ENCODE data around the gene SLC22A8. TPM values are rescaled to one million over a fixed set of nuclear protein-coding genes. Genes with fewer than 3 reads are reported as not detected.

SLC22A8 gene
- total and polyA plus RNA-seq, 2 donors (not counting 1 experiment from before 2014, with no cell fraction given), result not detected

GRCh38 chr11:62957147-62957546, 58.5 kb downstream of the SLC22A8 start:
- H3K27me3 ChIP-seq (ENCODE audit: control insufficient read depth, insufficient read depth, low read length), result no peaks in the 10 kb centered on the region
- H3K9me3 ChIP-seq (ENCODE audit: control insufficient read depth, insufficient read depth, low read depth, low read length), result no peaks in the 10 kb centered on the region
- TF ChIP-seq CTCF (conservative IDR thresholded peaks at IDR 0.05 in 1 of 2, IDR thresholded peaks at IDR 0.05 in 1 of 2; ENCODE audit: low read depth in 1 of 2, low read length in 2 of 2) (no peak), EZH2 (IDR thresholded peaks at IDR 0.05; ENCODE audit: low read length, missing control alignments) (no peak)
- H3K27ac ChIP-seq (ENCODE audit: insufficient read depth, low read length), result no peak overlapping the region
- no peak overlapping the region for H3K4me3 ChIP-seq (replicated peaks in 1 of 4; ENCODE audit: control extremely low read depth in 1 of 4, insufficient read depth in 1 of 4, low read depth in 3 of 4, low read length in 4 of 4)
- no peak overlapping the region for H3K9ac ChIP-seq (ENCODE audit: insufficient read depth, low read length)
- H3K36me3 ChIP-seq (ENCODE audit: control insufficient read depth, insufficient read depth, low read length), result no peaks in the 10 kb centered on the region
- H4K20me1 ChIP-seq (ENCODE audit: control insufficient read depth, extremely low read depth, insufficient read depth, low read length), result no peaks in the 10 kb centered on the region
- H2AFZ ChIP-seq (ENCODE audit: low read length), result no peak overlapping the region
- no peaks in the 10 kb centered on the region for H3K4me1 ChIP-seq (ENCODE audit: control insufficient read depth, extremely low read depth, insufficient read depth, low read length)
- H3K79me2 ChIP-seq (ENCODE audit: control insufficient read depth, insufficient read depth, low read length), result no peaks in the 10 kb centered on the region
- DNase-seq (ENCODE audit: low read depth in 2 of 2), result no peak
- H3K4me2 ChIP-seq (ENCODE audit: extremely low read depth, insufficient read depth, low read length), result no peak overlapping the region

- Histone ChIP-seq H3K4me2 (ENCODE audit: extremely low read depth, insufficient read depth, low read length) (no peak overlapping the region), H3K79me2 (ENCODE audit: control insufficient read depth, insufficient read depth, low read length) (no peaks in the 10 kb centered on the region), H3K27ac (ENCODE audit: insufficient read depth, low read length) (no peak overlapping the region), H3K9ac (ENCODE audit: insufficient read depth, low read length) (no peak overlapping the region), H3K4me1 (ENCODE audit: control insufficient read depth, extremely low read depth, insufficient read depth, low read length) (no peaks in the 10 kb centered on the region), H2AFZ (ENCODE audit: low read length) (no peak overlapping the region), H3K36me3 (ENCODE audit: control insufficient read depth, insufficient read depth, low read length) (no peaks in the 10 kb centered on the region), H3K4me3 (replicated peaks in 1 of 4; ENCODE audit: control extremely low read depth in 1 of 4, insufficient read depth in 1 of 4, low read depth in 3 of 4, low read length in 4 of 4) (no peak overlapping the region), H4K20me1 (ENCODE audit: control insufficient read depth, extremely low read depth, insufficient read depth, low read length) (no peaks in the 10 kb centered on the region), H3K27me3 (ENCODE audit: control insufficient read depth, insufficient read depth, low read length) (no peaks in the 10 kb centered on the region), H3K9me3 (ENCODE audit: control insufficient read depth, insufficient read depth, low read depth, low read length) (no peaks in the 10 kb centered on the region)
- TF ChIP-seq CTCF (conservative IDR thresholded peaks at IDR 0.05 in 1 of 2, IDR thresholded peaks at IDR 0.05 in 1 of 2; ENCODE audit: low read depth in 1 of 2, low read length in 2 of 2) (no peak), EZH2 (IDR thresholded peaks at IDR 0.05; ENCODE audit: low read length, missing control alignments) (no peak)
- no peak for DNase-seq (ENCODE audit: low read depth in 2 of 2)
These were observed 61.2 kb downstream of the SLC22A8 start for GRCh38 chr11:62954478-62954877.

- Histone ChIP-seq H3K27me3 (ENCODE audit: control insufficient read depth, insufficient read depth, low read length) (no peaks in the 10 kb centered on the region), H3K4me3 (replicated peaks in 1 of 4; ENCODE audit: control extremely low read depth in 1 of 4, insufficient read depth in 1 of 4, low read depth in 3 of 4, low read length in 4 of 4) (no peak overlapping the region), H4K20me1 (ENCODE audit: control insufficient read depth, extremely low read depth, insufficient read depth, low read length) (no peaks in the 10 kb centered on the region), H3K9ac (ENCODE audit: insufficient read depth, low read length) (no peak overlapping the region), H3K9me3 (ENCODE audit: control insufficient read depth, insufficient read depth, low read depth, low read length) (no peaks in the 10 kb centered on the region), H2AFZ (ENCODE audit: low read length) (no peak overlapping the region), H3K27ac (ENCODE audit: insufficient read depth, low read length) (no peak overlapping the region), H3K4me2 (ENCODE audit: extremely low read depth, insufficient read depth, low read length) (no peak overlapping the region), H3K79me2 (ENCODE audit: control insufficient read depth, insufficient read depth, low read length) (no peaks in the 10 kb centered on the region), H3K4me1 (ENCODE audit: control insufficient read depth, extremely low read depth, insufficient read depth, low read length) (no peaks in the 10 kb centered on the region), H3K36me3 (ENCODE audit: control insufficient read depth, insufficient read depth, low read length) (no peaks in the 10 kb centered on the region)
- DNase-seq (ENCODE audit: low read depth in 2 of 2), result peak in 1 of 2 donors; percentile 13
- no peak for TF ChIP-seq CTCF (conservative IDR thresholded peaks at IDR 0.05 in 1 of 2, IDR thresholded peaks at IDR 0.05 in 1 of 2; ENCODE audit: low read depth in 1 of 2, low read length in 2 of 2)
- TF ChIP-seq EZH2 (IDR thresholded peaks at IDR 0.05; ENCODE audit: low read length, missing control alignments), result no peak
These were observed 61.8 kb downstream of the SLC22A8 start for GRCh38 chr11:62953811-62954210.
